Smooth muscle cell (in vitro differentiated cells): ENCODE results near the gene NEUROD4. TPM values are rescaled to one million over a fixed set of nuclear protein-coding genes. Genes with fewer than 3 reads are reported as not detected.

Source experiments
- DNase-seq: peaks from one replicate; lab custom pipeline; 2025; ENCODE audit not compliant: unreplicated experiment; lab: John Stamatoyannopoulos, UW
- H2AFZ ChIP-seq: fragments of 200-600 bp; sonication (generic); 2 replicates; pipeline ENCODE4 v1.6.0; 2016; ENCODE audit warnings: antibody characterized with exemption, low read depth, mild to moderate bottlenecking
- H3F3A ChIP-seq: fragments of 200-600 bp; sonication (generic); 2 replicates; pipeline ENCODE4 v1.6.0; 2017; ENCODE audit warnings: antibody characterized with exemption, low read depth
- H3K27ac ChIP-seq: fragments of 200-600 bp; sonication (generic); 2 replicates; pipeline ENCODE4 v1.5.1; 2016; ENCODE audit warnings: low read depth, mild to moderate bottlenecking
- H3K27me3 ChIP-seq: fragments of 200-600 bp; sonication (generic); 2 replicates; pipeline ENCODE4 v1.6.1; 2016; ENCODE audit warnings: low read depth, mild to moderate bottlenecking
- H3K36me3 ChIP-seq: fragments of 200-600 bp; sonication (generic); 2 replicates; pipeline ENCODE4 v1.5.1; 2016; ENCODE audit warnings: low read depth
- H3K4me1 ChIP-seq: fragments of 200-600 bp; sonication (generic); 2 replicates; pipeline ENCODE4 v1.5.1; 2016; ENCODE audit warnings: low read depth
- H3K4me2 ChIP-seq: fragments of 200-600 bp; sonication (generic); 2 replicates; pipeline ENCODE4 v1.6.0; 2016; ENCODE audit warnings: mild to moderate bottlenecking
- H3K4me3 ChIP-seq: fragments of 200-600 bp; sonication (generic); 2 replicates; pipeline ENCODE4 v1.5.1; 2016; ENCODE audit warnings: mild to moderate bottlenecking
- H3K79me2 ChIP-seq: fragments of 200-600 bp; sonication (generic); 2 replicates; pipeline ENCODE4 v1.6.0; 2016; ENCODE audit warnings: low read depth, mild to moderate bottlenecking
- H3K9ac ChIP-seq: fragments of 200-600 bp; sonication (generic); 2 replicates; pipeline ENCODE4 v1.6.0; 2016; ENCODE audit warnings: low read depth
- H3K9me3 ChIP-seq: fragments of 200-600 bp; sonication (generic); replicated peaks from 2 replicates; pipeline ENCODE4 v1.5.1; 2016; ENCODE audit warnings: low read depth
- H4K20me1 ChIP-seq: fragments of 200-600 bp; sonication (generic); 2 replicates; pipeline ENCODE4 v1.6.0; 2016; ENCODE audit warnings: low read depth
- WGBS: methylation state at CpG from one replicate; pipeline ENCODE4 v1.1.7; 2016; ENCODE audit warnings: low lambda C conversion rate; 5-methylcytosine and 5-hydroxymethylcytosine counted together
- polyA plus RNA-seq: library from polyadenylated mRNA; unstranded; fragments of >200 nt; fragmentation: Nextera tagmentation; extraction: Ambion mirVana; gene quantifications from 2 replicates; pipeline ENCODE4 v1.2.1, GENCODE V29; 2016
- total RNA-seq: library from RNA; depleted of rRNA; stranded (reverse); fragments of >200 nt; gene quantifications from 2 replicates; pipeline ENCODE4 v1.2.3, GENCODE V29; 2014
- TF ChIP-seq, protein P1 (sequence below): fragments of 200-600 bp; sonication (generic); IDR thresholded peaks from 2 replicates; pipeline ENCODE4 v1.5.1; 2017; ENCODE audit warnings: borderline replicate concordance, mild to moderate bottlenecking, antibody characterized with exemption; ENCODE audit not compliant: insufficient read depth, poor library complexity, severe bottlenecking

The NEUROD4 gene
- total and polyA plus RNA-seq, 2 experiments from 2014 or later: not detected

DNA sequence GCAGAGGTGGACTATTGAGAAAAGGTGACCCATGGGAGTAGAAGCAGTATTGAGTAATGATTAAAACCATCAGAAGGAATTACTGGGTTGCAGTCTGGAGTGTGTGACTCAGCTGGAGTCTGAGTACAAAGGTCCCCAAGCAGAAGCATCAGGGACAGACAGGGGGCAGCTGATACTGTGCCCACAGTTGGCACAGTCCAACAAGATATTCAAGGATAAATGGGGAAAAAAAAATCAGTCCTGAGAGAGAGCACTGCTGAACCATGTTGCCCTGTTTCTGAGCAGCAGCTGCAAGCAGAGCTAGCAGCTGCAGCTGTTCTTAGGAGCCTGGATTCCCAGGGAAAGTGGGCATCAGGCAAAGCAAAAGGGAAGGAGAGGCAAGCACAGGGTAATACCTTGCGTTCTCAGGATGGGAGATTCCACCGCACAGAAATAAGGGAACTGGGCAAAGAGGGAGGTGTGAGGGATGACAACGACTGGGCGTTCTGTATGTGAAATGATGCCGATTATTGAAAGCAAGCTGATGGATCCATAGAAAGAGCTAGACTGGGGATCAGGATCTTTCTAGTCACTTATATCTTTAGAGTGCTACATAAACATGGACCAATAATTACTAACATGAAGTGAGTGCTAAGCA lies 17.7 kb downstream of the NEUROD4 start:
- no peaks in the 10 kb centered on the region for H3K36me3 ChIP-seq
- H3K4me1 ChIP-seq: peaks cover 22% of the 10 kb centered on the region
- DNase-seq: no peak
- H3K9me3 ChIP-seq: no peaks in the 10 kb centered on the region
- TF ChIP-seq, protein P1, sequence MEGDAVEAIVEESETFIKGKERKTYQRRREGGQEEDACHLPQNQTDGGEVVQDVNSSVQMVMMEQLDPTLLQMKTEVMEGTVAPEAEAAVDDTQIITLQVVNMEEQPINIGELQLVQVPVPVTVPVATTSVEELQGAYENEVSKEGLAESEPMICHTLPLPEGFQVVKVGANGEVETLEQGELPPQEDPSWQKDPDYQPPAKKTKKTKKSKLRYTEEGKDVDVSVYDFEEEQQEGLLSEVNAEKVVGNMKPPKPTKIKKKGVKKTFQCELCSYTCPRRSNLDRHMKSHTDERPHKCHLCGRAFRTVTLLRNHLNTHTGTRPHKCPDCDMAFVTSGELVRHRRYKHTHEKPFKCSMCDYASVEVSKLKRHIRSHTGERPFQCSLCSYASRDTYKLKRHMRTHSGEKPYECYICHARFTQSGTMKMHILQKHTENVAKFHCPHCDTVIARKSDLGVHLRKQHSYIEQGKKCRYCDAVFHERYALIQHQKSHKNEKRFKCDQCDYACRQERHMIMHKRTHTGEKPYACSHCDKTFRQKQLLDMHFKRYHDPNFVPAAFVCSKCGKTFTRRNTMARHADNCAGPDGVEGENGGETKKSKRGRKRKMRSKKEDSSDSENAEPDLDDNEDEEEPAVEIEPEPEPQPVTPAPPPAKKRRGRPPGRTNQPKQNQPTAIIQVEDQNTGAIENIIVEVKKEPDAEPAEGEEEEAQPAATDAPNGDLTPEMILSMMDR: no peak
- no peak overlapping the region for H3K27ac ChIP-seq
- no peak overlapping the region for H2AFZ ChIP-seq
- no peaks in the 10 kb centered on the region for H3K79me2 ChIP-seq
- WGBS: 93% methylated on average over 5 of the region's 5 CpGs
- no peaks in the 10 kb centered on the region for H3F3A ChIP-seq
- H3K4me2 ChIP-seq: no peak overlapping the region
- no peak overlapping the region for H3K4me3 ChIP-seq
- peaks cover 6% of the 10 kb centered on the region for H3K27me3 ChIP-seq
- H3K9ac ChIP-seq: no peak overlapping the region
- no peaks in the 10 kb centered on the region for H4K20me1 ChIP-seq

DNA sequence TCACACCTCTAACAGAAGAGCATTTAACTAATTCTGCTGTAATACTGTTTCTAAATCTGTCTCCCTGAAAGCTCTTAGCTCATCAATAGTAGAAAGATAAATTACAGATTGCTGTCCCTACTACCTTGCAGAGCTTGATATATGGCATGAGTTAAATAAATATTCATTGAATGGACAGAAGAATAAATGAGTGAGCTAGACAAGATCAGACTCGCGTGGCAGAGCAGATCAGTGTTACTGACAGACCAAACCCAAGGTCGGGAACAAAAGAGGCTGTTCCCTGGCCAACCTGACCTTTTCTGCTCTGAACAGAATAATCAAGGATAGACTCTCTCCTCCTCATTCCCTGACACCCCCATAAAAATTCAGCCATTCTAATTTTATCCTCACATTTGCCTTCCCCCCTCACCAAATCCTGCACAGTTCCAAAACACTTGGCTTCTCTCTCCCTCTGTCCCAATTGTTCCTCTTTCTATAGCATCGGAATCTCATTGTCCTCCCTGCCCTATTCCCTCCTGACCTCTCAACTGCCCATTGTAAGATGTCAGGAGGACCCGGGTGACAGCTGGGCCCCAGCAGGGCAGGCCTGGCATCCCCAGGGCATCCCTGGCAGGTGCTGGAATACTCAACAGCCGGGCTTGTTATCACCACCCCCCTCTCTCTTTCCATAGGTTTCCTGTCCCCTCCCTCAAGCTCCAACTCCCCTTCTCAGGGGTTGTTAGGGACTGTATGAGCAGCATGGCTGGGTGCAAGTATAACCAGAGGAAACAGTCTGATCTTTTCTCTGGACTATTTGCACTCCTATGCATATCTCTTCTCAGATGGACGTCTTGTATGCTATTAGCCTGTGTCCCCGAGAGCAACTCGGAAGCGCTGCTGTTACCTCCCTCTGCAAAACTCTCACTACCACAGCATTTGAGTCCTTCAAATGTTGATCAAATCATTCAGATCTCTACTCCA lies 19.9 kb downstream of the NEUROD4 start:
- Histone ChIP-seq H3K4me2 (no peak overlapping the region), H3K36me3 (no peaks in the 10 kb centered on the region), H3K27ac (no peak overlapping the region), H3K27me3 (peaks cover 6% of the 10 kb centered on the region), H2AFZ (no peak overlapping the region), H3K79me2 (no peaks in the 10 kb centered on the region), H3F3A (no peaks in the 10 kb centered on the region), H3K9ac (no peak overlapping the region), H4K20me1 (no peaks in the 10 kb centered on the region), H3K9me3 (no peaks in the 10 kb centered on the region), H3K4me1 (peaks cover 22% of the 10 kb centered on the region), H3K4me3 (no peak overlapping the region)
- no peak for DNase-seq
- WGBS: 80% methylated on average over 10 of the region's 10 CpGs
- TF ChIP-seq, protein P1: no peak

DNA sequence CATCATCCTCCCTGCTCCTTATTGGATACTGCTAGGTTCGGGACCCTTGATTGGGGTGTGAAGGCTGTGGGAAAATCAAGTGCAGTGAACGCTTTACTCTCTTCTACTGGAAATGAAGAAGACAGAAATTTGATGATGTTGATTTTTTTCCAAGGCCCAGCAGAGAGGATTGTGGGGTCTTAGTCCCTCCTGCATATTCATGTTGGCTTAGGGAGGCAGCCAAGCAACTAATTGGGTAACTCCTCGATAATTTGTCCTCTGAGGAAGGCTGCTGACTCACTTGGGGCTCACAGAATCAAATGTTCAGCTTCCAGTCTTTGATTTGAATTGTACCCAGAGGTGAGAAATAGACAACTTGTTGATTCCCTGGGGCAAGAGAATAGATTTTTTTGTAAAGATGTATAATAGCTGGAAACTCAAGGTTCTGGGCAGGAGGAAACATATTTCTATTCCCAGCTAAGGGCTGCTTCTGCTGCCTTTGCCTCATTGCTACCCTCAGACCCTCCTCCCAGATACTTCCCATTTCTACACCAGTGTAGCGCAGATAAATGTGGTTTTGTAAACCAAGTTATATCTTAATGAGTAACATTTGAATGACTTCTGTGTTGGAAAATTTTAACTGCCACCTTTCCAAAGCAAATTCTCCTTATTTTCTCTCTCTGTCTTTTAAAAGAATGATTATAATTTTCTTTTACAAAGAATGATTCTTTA lies 21.7 kb downstream of the NEUROD4 start:
- DNase-seq: no peak
- H3F3A ChIP-seq: no peaks in the 10 kb centered on the region
- H4K20me1 ChIP-seq: no peaks in the 10 kb centered on the region
- no peaks in the 10 kb centered on the region for H3K36me3 ChIP-seq
- H3K4me1 ChIP-seq: peaks cover 22% of the 10 kb centered on the region
- H3K27me3 ChIP-seq: peaks cover 6% of the 10 kb centered on the region
- TF ChIP-seq, protein P1: no peak
- no peak overlapping the region for H3K4me2 ChIP-seq
- no peak overlapping the region for H2AFZ ChIP-seq
- H3K27ac ChIP-seq: no peak overlapping the region
- no peaks in the 10 kb centered on the region for H3K79me2 ChIP-seq
- WGBS: 63% methylated on average over 4 of the region's 4 CpGs
- H3K9ac ChIP-seq: no peak overlapping the region
- H3K9me3 ChIP-seq: no peaks in the 10 kb centered on the region
- no peak overlapping the region for H3K4me3 ChIP-seq
